HCT116 (cell line): ENCODE data around the gene PPFIBP1.

Source experiments
- CEBPB ChIP-seq: IDR thresholded peaks from 2 replicates; pipeline ENCODE4 v1.6.1; 2012; ENCODE audit warnings: low read depth
- CTCF ChIP-seq, 3 experiments: fragments of 200-600 bp in 1 of 3; sonication (generic) in 1 of 3; IDR thresholded peaks in 2 of 3; conservative IDR thresholded peaks in 1 of 3; 2 replicates each; pipeline ENCODE4 v1.5.1; 2012 to 2017; ENCODE audit warnings: low read depth in 2 of 3, low read length in 2 of 3, antibody characterized with exemption in 1 of 3, borderline replicate concordance in 1 of 3, control low read depth in 1 of 3, mild to moderate bottlenecking in 1 of 3, mixed read lengths in 1 of 3, mixed run types in 1 of 3, moderate library complexity in 1 of 3; ENCODE audit not compliant: insufficient read depth in 1 of 3
- ELF1 ChIP-seq: IDR thresholded peaks from 2 replicates; pipeline ENCODE4 v1.6.1; 2012; ENCODE audit warnings: low read depth, borderline replicate concordance
- EZH2 ChIP-seq: fragments of 200-600 bp; sonication (generic); IDR thresholded peaks from 2 replicates; pipeline ENCODE4 v1.6.1; 2017; ENCODE audit warnings: antibody characterized with exemption, mixed run types
- EZH2phosphoT487 ChIP-seq: fragments of 200-600 bp; IDR thresholded peaks from 2 replicates; pipeline ENCODE4 v1.6.1; 2018; ENCODE audit warnings: antibody characterized with exemption, borderline replicate concordance
- JUND ChIP-seq: IDR thresholded peaks from 2 replicates; pipeline ENCODE4 v1.6.1; 2012
- POLR2A ChIP-seq: IDR thresholded peaks from 2 replicates; pipeline ENCODE4 v1.7.0; 2011; ENCODE audit warnings: borderline replicate concordance; ENCODE audit not compliant: insufficient read depth, insufficient read length; ENCODE audit errors: extremely low read depth
- POLR2AphosphoS5 ChIP-seq: IDR thresholded peaks from 2 replicates; pipeline ENCODE4 v1.6.1; 2011; ENCODE audit warnings: mild to moderate bottlenecking, low read depth, low read length, moderate library complexity
- RAD21 ChIP-seq: IDR thresholded peaks from 2 replicates; pipeline ENCODE4 v1.6.1; 2012; ENCODE audit warnings: low read depth, mild to moderate bottlenecking
- REST ChIP-seq: IDR thresholded peaks from 2 replicates; pipeline ENCODE4 v1.6.1; 2012; ENCODE audit warnings: low read depth
- SIN3A ChIP-seq: IDR thresholded peaks from 2 replicates; pipeline ENCODE4 v1.6.1; 2012; ENCODE audit warnings: low read depth
- SP1 ChIP-seq: IDR thresholded peaks from 2 replicates; pipeline ENCODE4 v1.6.1; 2012; ENCODE audit warnings: low read depth
- SRF ChIP-seq: IDR thresholded peaks from 2 replicates; pipeline ENCODE4 v1.6.1; 2012; ENCODE audit warnings: low read depth
- YY1 ChIP-seq: IDR thresholded peaks from 2 replicates; pipeline ENCODE4 v1.6.1; 2011; ENCODE audit warnings: low read length, low read depth, moderate library complexity, mild to moderate bottlenecking; ENCODE audit not compliant: insufficient replicate concordance; ENCODE audit errors: extremely low read depth

GRCh38 chr12:27635349-27635972 is 111.5 kb downstream of the PPFIBP1 start:
- no peak for TF ChIP-seq POLR2A
- peak; percentile 57 to 76 (median 65) for TF ChIP-seq CTCF (IDR thresholded peaks at IDR 0.05 in 2 of 3, conservative IDR thresholded peaks at IDR 0.05 in 1 of 3; ENCODE audit: borderline replicate concordance in 1 of 3, insufficient read depth in 1 of 3, low read depth in 2 of 3, low read length in 2 of 3)
- TF ChIP-seq POLR2AphosphoS5, result no peak
- no peak for TF ChIP-seq EZH2
- no peak for TF ChIP-seq EZH2phosphoT487
- no peak for TF ChIP-seq SIN3A
- no peak for TF ChIP-seq ELF1
- TF ChIP-seq SP1, result no peak
- TF ChIP-seq RAD21, result peak; percentile 85
- no peak for TF ChIP-seq REST
- TF ChIP-seq CEBPB, result peak; percentile 53; the same call in 1 of the 2 replicates
- TF ChIP-seq YY1, result no peak
- TF ChIP-seq JUND, result no peak
- TF ChIP-seq SRF, result no peak
